ENCODE results near the gene MS4A12. TPM values are rescaled to one million over a fixed set of nuclear protein-coding genes. Genes with fewer than 3 reads are reported as not detected.

Gene MS4A12
- total RNA-seq, 1 experiment from 2014 or later: not detected

- no peak for TF ChIP-seq ZNF425 (CRISPR knock-in tag; conservative IDR thresholded peaks at IDR 0.05)
- no peak for TF ChIP-seq NR2C2 (CRISPR knock-in tag; IDR thresholded peaks at IDR 0.05)
These were observed 51.5 kb downstream of the MS4A12 start (continued) for GRCh38 chr11:60544077-60544476.

Other genes starting within 250 kb of the MS4A12 start
- 0.18 TPM in 1 of 3 replicates, not detected in the others for gene MS4A4E, start 249.6 kb upstream of the MS4A12 start, total RNA-seq (2021)
- not detected in 3 replicates for gene MS4A4A, start 212.1 kb upstream of the MS4A12 start, total RNA-seq (2021)
- not detected in 3 replicates for gene MS4A6E, start 165.5 kb upstream of the MS4A12 start, total RNA-seq (2021)
- gene MS4A7, start 114.2 kb upstream of the MS4A12 start, total RNA-seq (2021): 0.25 to 0.46 TPM (median 0.31 TPM) in 3 replicates
- 0.07 TPM in 1 of 3 replicates, not detected in the others for gene MS4A14, start 96.3 kb upstream of the MS4A12 start, total RNA-seq (2021)
- not detected in 3 replicates for gene MS4A5, start 63.2 kb upstream of the MS4A12 start, total RNA-seq (2021)
- gene MS4A1, start 36.9 kb upstream of the MS4A12 start, total RNA-seq (2021): 0.17 to 0.71 TPM (median 0.32 TPM) in 3 replicates
- gene MS4A13, start 22.6 kb downstream of the MS4A12 start, total RNA-seq (2021): not detected in 3 replicates
- gene MS4A8, start 206.8 kb downstream of the MS4A12 start, total RNA-seq (2021): not detected in 3 replicates
- not detected in 3 replicates for gene MS4A18, start 231.9 kb downstream of the MS4A12 start, total RNA-seq (2021)